GM04503 (cell line): Measurements from ENCODE around the gene DHRSX.

Source experiments
- DNase-seq: peaks from one replicate; pipeline ENCODE4 v3.0.0-alpha.2; 2012; ENCODE audit warnings: low read depth

DHRSX gene

DNA sequence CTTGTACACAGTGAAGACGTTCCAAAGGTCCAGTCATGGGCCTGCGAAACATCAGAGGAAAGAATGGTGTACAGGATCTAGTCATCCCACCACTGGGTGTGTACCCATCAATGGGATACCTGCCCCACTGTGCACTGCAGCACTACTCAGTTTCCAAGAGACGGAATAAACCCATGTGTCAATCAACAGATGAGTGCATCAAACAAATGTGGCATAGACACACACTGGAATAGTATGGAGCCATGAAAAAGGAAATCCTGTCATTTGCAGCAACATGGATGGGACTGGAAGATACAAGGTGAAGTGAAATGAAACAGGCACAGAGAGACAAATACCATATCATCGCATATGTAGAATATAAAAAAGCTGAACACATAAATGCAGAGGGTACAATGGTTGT is 48.0 kb downstream of the DHRSX start:
- no peak for DNase-seq

GRCh38 chrX:2452317-2452784 is 48.4 kb downstream of the DHRSX start:
- DNase-seq = no peak

DNA sequence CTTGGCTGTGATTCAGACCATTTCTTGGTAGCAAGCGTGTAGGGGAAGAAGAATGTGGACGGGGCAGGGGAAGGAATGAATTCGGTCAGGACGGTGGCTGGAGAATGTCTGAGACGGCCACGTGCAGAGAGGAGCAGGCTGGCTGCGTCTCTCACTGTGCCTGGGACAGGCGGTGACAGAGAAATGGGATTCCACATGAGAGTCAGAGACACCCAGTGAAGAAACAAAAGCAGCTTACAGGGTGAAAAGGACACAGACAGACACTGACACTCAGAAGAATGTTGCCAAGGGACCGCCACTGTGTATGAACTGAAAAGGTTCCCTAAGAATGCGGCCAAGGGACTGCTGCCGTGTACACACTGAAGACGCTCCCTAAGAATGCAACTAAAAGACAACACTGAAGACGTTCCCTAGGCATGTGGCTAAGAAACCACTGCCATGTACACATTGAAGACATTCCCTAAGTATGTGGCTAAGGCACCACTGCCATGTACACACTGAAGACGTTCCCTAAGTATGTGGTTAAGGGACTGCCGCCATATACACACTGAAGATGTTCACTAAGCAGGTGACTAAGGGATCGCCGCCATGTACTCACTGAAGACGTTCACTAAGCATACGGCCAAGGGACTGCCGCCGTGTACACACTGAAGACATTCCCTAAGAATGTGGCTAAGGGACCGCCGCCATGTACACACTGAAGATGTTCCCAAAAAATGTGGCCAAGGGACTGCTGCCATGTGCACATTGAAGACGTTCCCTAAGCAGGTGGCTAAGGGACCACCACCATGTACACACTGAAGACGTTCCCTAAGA is 49.1 kb downstream of the DHRSX start:
- DNase-seq = peak; percentile 11

DNA sequence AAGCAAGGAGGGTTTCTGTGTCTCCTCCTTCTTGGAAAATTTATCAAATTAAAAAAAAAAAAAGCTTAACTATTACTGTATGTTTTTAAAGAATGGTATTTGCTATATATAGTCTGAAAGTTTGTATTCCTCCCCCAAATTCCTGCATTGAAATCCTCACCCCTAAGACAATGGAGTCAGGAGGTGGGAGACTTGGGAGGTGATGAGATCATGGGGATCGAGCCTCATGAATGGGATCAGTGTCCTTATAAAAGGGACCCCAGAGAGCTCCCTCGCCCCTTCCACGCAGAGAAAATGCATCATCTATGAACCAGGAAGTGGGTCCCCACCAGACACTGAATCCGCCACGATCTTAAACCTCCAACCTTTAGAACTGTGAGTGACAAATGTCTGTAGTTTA is 50.1 kb downstream of the DHRSX start:
- DNase-seq = no peak

DNA sequence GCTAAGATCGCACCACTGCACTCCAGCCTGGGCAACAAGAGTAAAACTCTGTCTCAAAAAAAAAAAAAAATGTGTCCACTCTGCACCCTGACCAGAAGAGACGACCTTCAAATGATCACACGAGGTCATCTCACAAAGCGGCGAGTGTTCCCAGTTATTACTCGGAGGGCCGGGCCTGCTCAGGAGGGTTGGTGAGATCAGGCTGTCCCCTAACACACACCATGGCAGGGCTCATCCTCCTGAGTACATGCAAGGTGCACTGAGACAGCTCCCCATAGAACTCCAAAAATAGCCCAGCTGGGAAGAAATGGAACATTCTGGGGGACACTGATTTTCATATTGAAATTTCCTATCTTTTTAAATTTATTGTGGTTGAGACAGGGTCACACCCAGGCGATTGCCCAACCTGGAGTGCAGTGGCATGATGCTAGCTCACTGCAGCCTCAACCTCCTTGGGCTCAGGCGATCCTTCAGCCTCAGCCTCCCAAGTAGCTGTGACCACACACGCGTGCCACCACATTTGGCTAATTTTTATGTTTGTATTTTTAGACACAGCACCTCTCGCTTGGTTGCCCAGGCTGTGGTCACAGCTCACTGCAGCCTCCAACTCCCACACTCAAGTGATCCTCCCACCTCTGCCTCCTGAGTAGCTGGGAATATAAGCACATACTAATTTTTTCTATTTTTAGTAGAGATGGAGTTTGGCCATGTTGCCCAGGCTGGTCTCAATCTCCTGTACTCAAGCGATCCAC is 51.5 kb downstream of the DHRSX start:
- no peak for DNase-seq

DNA sequence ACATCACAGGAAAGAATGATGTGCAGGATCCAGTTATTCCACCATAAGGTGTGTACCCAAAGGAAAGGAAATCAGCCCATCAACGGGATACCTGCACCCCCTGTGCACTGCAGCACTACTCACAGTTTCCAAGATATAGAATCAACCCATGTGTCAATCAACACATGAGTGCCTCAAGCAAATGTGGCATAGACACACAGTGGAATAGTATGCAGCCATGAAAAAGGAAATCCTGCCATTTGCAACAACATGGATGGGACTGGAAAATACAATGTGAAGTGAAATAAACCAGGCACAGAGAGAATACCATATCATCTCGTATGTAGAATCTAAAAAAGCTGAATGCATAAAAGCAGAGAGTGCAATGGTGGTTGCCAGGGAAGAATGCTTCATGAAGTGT is 53.3 kb downstream of the DHRSX start:
- no peak for DNase-seq

DNA sequence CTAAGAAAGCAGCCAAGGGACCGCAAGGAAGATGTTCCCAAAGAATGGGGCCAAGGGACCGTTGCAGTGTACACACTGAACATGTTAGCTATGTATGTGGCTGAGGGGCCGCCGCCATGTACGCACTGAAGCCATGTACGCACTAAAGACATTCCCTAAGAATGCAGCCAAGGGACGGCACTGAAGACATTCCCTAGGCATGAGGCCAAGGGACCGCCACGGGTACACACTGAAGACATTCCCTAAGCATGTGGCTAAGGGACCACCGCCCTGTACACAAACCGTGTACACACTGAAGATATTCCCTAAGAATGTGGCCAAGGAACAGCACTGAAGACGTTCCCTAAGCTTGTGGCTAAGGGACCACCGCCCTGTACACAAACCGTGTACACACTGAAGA is 54.0 kb downstream of the DHRSX start:
- DNase-seq = no peak

DNA sequence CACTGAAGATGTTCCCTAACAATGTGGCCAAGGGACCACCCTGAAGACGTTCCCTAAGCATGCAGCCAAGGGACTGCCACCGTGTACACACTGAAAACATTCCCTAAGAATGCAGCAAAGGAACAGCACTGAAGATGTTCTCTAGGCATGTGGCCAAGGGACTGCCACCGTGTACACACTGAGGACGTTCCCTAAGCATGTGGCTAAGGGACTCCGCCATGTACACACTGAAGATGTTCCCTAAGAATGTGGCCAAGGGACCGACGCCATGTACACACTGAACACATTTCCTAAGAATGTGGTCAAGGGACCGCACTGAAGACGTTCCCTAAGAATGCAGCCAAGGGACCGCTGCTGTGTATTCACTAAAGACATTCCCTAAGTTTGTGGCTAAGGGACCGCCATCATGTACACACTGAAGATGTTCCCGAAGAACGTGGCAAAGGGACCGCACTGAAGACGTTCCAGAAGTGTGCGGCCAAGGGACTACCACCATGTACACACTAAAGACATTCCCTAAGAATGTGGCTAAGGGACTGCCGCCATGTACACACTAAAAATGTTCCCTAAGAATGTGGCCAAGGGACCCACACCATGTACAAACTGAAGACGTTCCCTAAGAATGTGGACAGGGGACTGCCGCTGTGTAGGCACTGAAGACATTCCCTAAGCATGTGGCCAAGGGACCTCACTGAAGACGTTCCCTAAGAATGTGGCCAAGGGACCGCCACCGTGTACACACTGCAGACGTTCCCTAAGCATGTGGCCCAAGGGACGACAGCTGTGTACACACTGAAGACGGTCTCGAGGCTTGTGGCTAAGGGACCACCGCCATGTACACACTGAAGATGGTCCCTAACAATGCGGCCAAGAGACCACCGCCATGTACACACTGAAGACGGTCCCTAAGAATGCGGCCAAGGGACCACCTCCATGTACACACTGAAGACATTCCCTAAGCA is 54.8 kb downstream of the DHRSX start:
- no peak for DNase-seq

DNA sequence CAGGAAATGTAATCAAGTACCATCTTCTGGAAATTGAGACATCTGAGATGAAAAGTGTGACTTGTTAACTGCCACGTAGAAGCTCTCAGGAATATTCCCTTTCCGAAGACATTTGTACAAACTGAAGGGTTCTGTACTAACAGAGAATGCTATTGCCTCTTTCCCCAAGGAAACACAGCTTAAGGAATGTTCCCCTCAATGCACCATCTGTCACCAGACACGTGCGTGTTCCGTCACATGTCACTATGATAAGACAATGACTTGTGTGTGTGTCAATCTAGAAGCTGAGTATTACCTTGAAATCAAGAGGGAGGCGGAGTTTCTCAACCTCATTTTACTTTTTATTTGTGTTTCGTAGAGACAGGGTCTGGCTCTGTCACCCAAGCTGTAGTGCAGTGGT is 58.1 kb downstream of the DHRSX start:
- no peak for DNase-seq

- DNase-seq = no peak
These were observed 59.3 kb downstream of the DHRSX start for GRCh38 chrX:2441466-2441865.

DNA sequence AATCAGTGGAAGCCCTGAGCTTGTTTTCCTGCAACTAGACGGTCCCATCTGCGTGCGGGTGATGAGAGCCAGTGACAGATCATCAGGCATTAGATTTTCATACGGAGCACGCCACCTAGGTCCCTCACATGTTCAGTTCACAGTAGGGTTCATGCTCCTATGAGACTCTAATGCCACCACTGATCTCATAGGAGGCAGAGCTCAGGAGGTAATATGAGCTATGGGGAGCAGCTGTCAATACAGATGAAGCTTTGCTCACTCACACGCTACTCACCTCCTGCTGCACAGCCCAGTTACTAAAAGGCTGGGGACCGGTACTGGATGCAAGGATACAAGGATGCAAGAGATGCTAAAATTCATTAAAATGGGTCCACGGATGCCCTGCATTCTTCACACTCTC is 61.2 kb downstream of the DHRSX start:
- DNase-seq = no peak

GRCh38 chrX:2435465-2435864 is 65.3 kb downstream of the DHRSX start:
- no peak for DNase-seq

GRCh38 chrX:2434270-2435163 is 66.3 kb downstream of the DHRSX start:
- no peak for DNase-seq

GRCh38 chrX:2432298-2432863 is 68.4 kb downstream of the DHRSX start:
- no peak for DNase-seq

DNA sequence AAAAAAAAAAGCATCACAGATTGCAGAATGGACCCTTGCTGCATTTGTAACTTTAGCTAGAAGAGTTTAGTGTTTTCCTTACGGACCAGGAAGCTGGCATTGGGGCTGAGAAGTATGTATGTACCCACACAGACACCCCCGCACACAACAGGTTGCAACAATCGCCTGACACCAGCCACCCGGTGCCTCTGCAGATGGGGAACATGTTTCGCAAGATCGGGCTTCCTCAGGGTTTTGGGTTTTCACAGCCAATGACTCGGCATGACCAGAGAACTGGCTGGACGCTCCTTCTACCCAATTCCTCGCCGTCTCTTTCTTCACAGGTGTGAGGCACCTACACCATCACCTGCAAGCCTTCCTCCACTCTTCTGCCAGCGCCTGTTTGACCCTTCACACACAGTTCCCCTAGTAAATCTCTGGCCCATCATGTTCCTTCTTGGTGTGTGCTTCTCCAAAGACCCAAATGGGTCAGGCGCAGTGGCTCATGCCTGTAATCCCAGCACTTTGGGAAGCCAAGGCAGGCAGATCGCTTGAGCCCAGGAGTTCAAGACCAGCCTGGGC is 70.4 kb downstream of the DHRSX start:
- no peak for DNase-seq

GRCh38 chrX:2427737-2428136 is 73.0 kb downstream of the DHRSX start:
- no peak for DNase-seq

DNA sequence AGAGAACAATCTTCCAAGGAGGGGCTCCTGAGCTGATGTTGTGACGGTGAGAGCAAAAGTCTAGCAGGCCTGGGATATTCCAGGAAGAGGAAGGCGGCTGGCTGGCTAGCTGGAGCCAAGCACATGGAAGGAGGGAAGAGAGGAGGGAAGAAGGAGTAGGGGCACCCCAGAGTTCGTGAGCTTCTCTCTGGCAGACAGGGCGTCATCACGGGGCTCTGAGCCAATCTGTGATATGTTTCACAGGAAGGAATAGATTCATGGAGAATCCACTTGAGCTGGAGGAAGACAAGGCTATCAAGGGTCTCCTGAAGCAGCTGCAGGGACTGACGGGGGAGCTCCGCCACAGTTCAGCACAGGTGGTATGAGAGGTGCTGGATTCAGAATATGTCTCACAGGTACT is 73.6 kb downstream of the DHRSX start:
- no peak for DNase-seq

DNA sequence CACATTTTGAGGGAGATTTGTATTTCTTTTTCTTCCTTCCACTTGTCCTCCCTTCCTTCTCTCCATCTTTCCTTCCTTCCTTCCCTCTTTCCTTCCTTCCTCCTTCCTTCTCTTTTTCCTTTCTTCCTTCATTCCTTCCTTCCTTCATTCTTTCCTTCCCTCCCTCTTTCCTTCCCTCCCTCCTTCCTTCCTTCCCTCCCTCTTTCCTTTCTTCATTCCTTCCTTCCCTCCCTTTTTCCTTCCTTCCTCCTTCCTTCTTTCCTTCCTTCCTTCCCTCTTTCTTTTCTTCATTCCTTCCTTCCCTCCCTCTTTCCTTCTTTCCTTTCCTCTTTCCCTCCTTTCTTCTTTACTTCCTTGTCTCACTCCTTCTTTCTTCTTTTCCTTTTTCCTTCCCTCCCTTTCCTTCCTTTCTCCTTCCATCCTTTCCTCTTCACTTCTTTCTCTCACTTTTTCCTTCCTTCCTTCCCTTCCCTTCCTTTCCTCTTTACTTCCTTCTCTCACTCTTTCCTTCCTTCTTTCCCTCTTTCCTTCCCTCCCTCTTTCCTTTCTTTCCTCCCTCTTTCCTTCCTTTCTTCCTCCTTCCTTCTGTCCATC is 74.4 kb downstream of the DHRSX start:
- no peak for DNase-seq

DNA sequence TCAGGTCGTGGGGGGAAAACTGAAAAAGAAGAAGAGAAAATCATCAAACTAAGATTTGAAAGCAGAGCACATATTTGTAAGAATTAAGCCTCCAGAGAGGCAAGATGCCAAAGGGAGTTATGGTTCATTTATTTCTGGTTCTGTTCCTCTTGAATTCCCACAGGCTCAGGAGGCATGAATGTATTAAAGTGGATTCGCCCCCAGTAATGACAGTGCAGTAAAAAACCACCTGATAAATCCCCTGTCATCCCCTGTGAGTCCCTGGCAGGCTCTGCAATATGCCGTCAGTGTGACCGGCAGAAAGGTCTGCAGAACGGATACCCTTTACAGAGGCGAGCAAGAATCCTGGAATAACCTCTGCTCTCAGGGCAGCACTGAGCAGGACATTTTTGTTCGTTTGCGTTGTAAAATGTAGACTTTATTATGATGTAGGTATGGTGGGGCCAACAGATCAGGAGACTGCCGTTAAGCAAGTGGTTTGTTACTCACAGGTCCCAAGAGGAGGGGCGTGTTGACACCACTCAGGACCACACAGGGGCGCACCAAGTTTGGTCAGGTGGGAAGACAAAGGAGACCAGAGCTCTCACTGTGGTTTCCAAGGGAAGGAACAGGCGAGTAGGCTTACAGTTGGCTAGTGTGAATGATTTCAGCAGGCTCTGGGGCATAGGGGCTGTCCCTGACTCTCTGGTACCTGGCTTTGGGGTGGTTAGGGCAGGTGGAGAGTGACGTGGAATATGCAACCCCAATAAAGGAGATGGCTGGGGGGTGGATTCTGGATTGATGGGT is 75.3 kb downstream of the DHRSX start:
- DNase-seq = no peak
